Activated T-helper 2 cell treated with anti-CD3 and anti-CD28 coated beads, Interferon-gamma antibody, Interleukin-2, Interleukin-4, amounts not matched to agents 10 μg/mL and 5 μg/mL and 100 μg/mL, durations not matched to agents 14 hours and 24 hours and 36 hours (primary cell): ENCODE data around the gene CTNNBL1. TPM values are rescaled to one million over a fixed set of nuclear protein-coding genes. Genes with fewer than 3 reads are reported as not detected.
"Not testable (repeated sequence)": the region's sequence is repeated elsewhere in the genome, so short reads cannot be mapped to it uniquely, and the experiment has no call there.

Experiments used
- DNase-seq: peaks from one replicate; pipeline ENCODE4 v3.0.0; 2021; ENCODE audit warnings: low spot score
- H3K27ac Mint-ChIP-seq: one replicate; pipeline ENCODE4 v1.8.0; 2021; ENCODE audit warnings: mixed read lengths
- H3K27me3 Mint-ChIP-seq: one replicate; pipeline ENCODE4 v1.8.0; 2021; ENCODE audit warnings: low read depth, mixed read lengths
- H3K36me3 Mint-ChIP-seq: one replicate; pipeline ENCODE4 v1.8.0; 2021; ENCODE audit warnings: low read depth, mixed read lengths
- H3K4me1 Mint-ChIP-seq: one replicate; pipeline ENCODE4 v1.8.0; 2021; ENCODE audit warnings: low read depth, mixed read lengths
- H3K4me3 Mint-ChIP-seq: one replicate; pipeline ENCODE4 v1.8.0; 2021; ENCODE audit warnings: low read depth, mild to moderate bottlenecking, moderate library complexity, mixed read lengths
- H3K9me3 Mint-ChIP-seq: one replicate; pipeline ENCODE4 v1.8.0; 2021; ENCODE audit warnings: mixed read lengths
- intact Hi-C: fragments of 100-400 bp; cut with micrococcal nuclease; formaldehyde crosslinking; loops from one replicate; pipeline ENCODE4 v1.15.1; 2023
- total RNA-seq: library from RNA; stranded (reverse); gene quantifications from 2 replicates; pipeline ENCODE4 v1.2.3, GENCODE V29; 2022

CTNNBL1 gene
- total RNA-seq, 1 donor from 2014 or later, result 108 TPM

DNA sequence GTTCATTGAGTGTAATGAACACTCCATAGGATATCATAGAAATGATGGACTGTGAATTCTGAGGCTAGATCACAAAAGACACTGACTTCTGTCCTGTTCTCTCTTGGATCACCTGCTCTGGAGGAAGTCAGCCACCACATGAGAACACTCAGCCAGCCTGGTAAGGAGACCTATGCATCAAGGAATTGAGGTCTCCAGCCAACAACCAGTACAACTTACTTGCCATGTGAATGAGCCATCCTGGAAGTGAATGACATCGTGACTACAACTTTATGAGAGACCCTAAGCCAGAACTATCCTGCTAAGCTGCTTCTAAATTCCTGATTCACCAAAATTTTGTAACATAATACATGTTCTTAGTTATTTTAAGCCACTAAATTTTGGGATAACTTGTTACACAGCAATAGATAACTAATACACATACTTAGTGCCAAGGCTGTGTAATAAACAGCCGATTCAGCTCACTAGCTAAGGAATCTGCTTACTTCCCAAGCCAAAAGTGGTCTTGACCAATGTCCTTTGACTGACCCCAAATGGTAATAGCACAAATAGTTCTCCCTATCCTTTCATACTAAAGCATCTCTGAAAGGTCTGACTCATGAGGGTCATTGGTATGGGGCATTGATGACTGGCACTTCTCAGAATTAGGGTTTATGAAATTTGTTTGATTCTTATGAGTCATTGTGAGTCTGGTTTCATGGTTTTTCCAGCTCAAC lies 6.9 kb upstream of the CTNNBL1 start:
- Mint-ChIP-seq H3K4me1 (peaks cover 15% of the 10 kb centered on the region), H3K9me3 (no peaks in the 10 kb centered on the region), H3K27ac (no peak overlapping the region), H3K4me3 (no peak overlapping the region), H3K36me3 (no peaks in the 10 kb centered on the region), H3K27me3 (peaks cover 18% of the 10 kb centered on the region)
- intact Hi-C loops, result no loop called here
- no peak for DNase-seq

DNA sequence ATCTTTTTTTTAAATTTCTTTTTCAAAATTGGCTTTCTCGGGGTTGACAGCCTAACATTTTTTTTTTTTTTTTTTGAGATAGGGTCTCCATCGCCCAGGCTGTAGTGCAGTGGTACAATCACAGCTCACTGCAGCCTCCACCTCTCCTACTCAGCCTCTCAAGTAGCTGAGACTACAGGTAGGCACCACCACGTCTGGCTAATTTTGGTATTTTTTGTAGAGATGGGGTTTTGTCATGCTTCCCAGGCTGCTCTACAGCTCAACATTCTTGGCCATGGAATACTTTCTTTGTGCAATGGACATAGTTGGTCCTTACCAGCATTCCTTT lies 6.4 kb upstream of the CTNNBL1 start:
- H3K4me1 Mint-ChIP-seq, result peaks cover 15% of the 10 kb centered on the region
- peaks cover 18% of the 10 kb centered on the region for H3K27me3 Mint-ChIP-seq
- H3K27ac Mint-ChIP-seq, result no peak overlapping the region
- no peaks in the 10 kb centered on the region for H3K9me3 Mint-ChIP-seq
- intact Hi-C loops, result no loop called here
- DNase-seq, result no peak
- H3K4me3 Mint-ChIP-seq, result no peak overlapping the region
- no peaks in the 10 kb centered on the region for H3K36me3 Mint-ChIP-seq

DNA sequence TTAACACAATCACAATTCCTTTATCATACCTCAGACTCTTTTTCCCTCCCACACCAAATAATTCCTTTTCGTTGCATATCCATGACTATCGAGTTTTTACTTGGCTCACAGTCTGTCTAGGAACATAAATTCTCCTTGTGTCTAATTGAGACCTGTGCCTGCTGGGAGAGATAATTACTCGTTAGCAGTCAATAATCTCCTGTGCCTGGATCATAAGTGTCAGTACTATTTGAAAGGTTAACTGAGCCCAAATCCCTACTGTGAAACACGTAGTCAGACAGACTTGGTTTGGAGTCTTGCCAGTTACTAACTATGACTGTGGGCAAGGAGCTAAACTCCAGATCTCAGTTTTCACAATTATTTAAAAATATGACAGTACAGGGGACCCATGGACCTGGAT lies 5.7 kb upstream of the CTNNBL1 start:
- no peak overlapping the region for H3K4me3 Mint-ChIP-seq
- H3K27ac Mint-ChIP-seq, result no peak overlapping the region
- peaks cover 20% of the 10 kb centered on the region for H3K4me1 Mint-ChIP-seq
- H3K36me3 Mint-ChIP-seq, result no peaks in the 10 kb centered on the region
- intact Hi-C loops, result no loop called here
- no peak for DNase-seq
- H3K27me3 Mint-ChIP-seq, result peaks cover 20% of the 10 kb centered on the region
- no peaks in the 10 kb centered on the region for H3K9me3 Mint-ChIP-seq

DNA sequence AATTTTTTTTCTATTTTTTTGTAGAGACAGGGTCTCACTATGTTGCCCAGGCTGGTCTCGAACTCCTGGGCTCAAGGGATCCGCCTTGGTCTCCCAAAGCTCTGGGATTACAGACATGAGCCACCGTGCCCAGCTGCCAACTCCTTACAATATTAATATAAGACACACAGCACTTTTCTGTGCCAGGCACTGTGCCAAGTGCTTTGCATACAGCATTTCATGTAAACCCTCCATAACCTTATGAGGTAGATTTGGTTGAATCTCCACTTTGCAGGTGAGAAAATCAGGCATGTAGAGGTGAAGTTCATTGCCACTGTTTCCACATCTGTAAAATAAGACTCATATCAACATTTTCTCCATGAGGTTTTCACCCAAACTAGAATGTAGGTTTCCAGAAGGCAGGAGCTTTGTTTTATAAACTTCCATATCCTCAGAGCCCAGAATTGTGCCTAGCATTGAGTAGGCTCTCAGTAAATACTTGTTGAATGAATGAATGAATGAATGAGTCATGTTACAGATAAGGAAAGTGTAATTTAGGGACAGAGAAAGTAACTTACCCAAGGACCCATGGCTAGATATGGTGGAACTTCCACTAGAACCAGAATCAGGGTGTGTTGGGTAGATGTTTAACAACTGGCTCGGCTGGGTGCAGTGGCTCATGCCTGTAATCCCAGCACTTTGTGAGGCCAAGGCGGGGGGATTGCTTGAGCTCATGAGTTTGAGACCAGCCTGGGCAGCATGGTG lies 3.0 kb upstream of the CTNNBL1 start:
- Mint-ChIP-seq H3K27ac (no peak overlapping the region), H3K36me3 (peaks cover 4% of the 10 kb centered on the region), H3K4me3 (no peak overlapping the region), H3K4me1 (peaks cover 32% of the 10 kb centered on the region), H3K9me3 (no peaks in the 10 kb centered on the region), H3K27me3 (peaks cover 20% of the 10 kb centered on the region)
- DNase-seq, result no peak
- intact Hi-C loops, result no loop called here

DNA sequence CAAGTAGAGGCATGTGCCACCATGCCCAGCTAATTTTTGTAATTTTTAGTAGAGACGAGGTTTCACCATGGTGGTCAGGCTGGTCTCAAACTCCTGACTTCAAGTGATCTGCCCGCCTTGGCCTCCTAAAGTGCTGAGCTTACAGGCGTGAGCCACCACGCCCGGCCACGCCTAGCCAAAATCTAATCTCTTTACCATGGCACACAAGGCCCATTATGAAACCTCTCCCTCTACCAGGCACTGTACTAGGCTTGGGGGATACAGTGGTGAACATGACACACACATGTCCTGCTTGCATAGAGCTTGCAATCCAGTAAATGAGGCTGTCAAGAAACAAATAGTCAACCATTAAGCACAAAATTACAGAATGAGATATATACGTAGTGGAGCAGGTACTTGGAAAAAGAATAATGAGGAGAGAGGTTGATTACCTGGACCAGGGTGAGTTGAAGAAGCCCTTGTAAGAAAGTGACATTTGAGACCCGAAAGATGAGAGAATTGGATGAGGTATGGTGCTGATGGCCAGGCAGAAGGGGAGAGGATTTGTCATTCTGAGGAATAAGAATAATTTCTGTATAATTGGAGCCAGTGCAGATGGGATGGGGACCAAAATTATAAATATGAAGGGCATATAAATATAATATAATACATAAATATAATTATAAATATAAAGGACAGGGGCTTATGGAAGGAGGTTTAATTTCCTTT lies 1.2 kb upstream of the CTNNBL1 start:
- Mint-ChIP-seq H3K36me3 (peaks cover 10% of the 10 kb centered on the region), H3K27me3 (peaks cover 18% of the 10 kb centered on the region), H3K4me3 (peak overlapping the region; percentile 3), H3K9me3 (no peaks in the 10 kb centered on the region), H3K27ac (no peak overlapping the region), H3K4me1 (peaks cover 27% of the 10 kb centered on the region)
- DNase-seq, result no peak
- intact Hi-C loops, result no loop called here

DNA sequence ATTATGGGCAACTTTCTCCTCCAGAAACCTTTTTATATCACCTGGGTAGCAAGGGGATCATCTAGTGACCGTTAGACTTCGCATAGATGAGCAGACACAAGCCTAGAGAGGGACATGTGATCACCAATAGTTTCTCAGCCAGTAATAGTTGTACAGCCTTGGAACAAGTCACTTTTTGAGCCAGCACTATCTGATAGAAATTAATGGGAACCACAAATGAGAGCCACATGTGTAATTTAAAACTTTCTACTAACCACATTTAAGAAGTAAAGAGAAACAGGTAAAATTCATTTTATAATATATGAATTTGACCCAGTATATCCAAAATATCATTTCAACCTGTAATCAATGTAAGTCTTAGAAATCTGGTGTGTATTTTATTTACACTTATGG lies 592 bp upstream of the CTNNBL1 start:
- Mint-ChIP-seq H3K9me3 (no peaks in the 10 kb centered on the region), H3K4me1 (peaks cover 23% of the 10 kb centered on the region), H3K36me3 (peaks cover 10% of the 10 kb centered on the region), H3K27me3 (peaks cover 15% of the 10 kb centered on the region), H3K27ac (no peak overlapping the region), H3K4me3 (peak overlapping the region; percentile 100)
- intact Hi-C loops, result no loop called here
- no peak for DNase-seq

DNA sequence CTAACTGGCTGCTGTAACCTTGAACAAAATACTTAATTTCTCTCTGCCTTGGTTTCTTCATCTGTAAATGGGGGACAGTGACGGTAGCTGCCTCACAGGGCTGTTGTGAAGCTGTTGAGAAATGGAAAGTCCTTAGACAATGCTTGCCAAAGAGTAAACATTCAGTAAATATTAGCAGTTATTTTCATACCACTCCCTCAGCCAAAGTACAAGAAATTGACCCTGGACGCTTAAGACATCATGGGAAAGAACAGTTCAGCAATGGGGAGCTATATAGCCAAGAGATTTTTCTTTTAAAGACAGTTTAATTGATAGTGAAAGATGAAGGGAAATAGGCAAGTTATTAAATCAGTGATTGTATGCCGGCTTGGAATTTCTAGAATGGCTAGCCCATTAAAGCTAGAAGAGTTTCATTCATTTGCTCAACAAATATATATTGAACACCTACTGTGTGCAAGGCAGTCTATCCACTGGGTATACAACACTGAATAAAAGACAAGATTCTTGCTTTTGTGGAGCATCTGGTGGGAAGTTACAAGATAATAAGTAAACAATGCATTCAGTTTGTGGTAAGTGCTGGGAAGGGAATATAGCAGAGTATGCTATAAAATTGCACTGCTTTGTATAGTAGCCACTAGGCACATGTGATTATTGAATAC lies 2.0 kb downstream of the CTNNBL1 start:
- DNase-seq, result no peak
- intact Hi-C loops, result no loop called here
- peaks cover 4% of the 10 kb centered on the region for H3K27me3 Mint-ChIP-seq
- no peak overlapping the region for H3K27ac Mint-ChIP-seq
- H3K4me1 Mint-ChIP-seq, result peaks cover 24% of the 10 kb centered on the region
- no peaks in the 10 kb centered on the region for H3K9me3 Mint-ChIP-seq
- H3K36me3 Mint-ChIP-seq, result peaks cover 10% of the 10 kb centered on the region
- H3K4me3 Mint-ChIP-seq, result peak overlapping the region; percentile 53

DNA sequence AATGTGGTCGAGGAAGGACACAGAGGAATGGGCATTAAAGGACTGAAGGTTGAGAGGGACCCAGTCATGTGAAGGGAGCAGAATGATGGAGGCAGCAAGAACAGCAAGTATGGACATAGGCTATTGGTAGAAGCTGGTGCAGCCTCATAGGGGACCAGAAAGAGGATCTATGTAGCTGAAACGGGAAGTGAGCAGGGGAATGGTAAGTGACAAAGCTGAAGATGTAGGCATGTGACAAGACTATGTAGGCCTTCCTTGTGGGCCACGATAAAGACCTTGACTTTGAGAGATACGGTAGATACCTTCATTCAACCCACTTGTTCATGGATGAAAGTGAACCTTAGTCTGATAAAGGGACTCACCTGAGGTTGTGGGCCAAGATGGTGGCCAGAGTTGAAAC lies 3.5 kb downstream of the CTNNBL1 start:
- intact Hi-C loops, result no loop called here
- peaks cover 10% of the 10 kb centered on the region for H3K36me3 Mint-ChIP-seq
- H3K27ac Mint-ChIP-seq, result no peak overlapping the region
- H3K4me1 Mint-ChIP-seq, result peaks cover 24% of the 10 kb centered on the region
- DNase-seq, result no peak
- no peak overlapping the region for H3K4me3 Mint-ChIP-seq
- H3K9me3 Mint-ChIP-seq, result no peaks in the 10 kb centered on the region
- peaks cover 3% of the 10 kb centered on the region for H3K27me3 Mint-ChIP-seq

DNA sequence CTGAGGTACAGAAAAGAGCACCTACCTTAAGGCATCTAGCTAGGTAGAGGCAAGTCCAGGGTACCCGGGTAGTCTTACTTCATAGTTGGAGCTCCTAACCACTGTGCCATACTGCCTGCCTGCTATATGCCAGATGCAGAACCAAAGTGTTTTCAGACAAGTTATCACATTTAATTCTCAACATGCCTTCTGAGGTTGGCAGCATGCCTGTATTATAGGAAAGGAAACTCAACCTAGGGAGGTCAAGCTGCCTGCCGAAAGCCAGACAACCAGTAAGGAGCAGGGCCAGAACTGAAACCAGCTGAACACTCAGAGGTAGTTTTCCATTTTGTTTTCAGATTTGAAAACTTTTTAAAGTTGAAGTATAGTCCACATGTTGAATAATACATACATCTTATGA lies 5.4 kb downstream of the CTNNBL1 start:
- H3K4me3 Mint-ChIP-seq, result no peak overlapping the region
- H3K4me1 Mint-ChIP-seq, result peaks cover 18% of the 10 kb centered on the region
- peaks cover 10% of the 10 kb centered on the region for H3K36me3 Mint-ChIP-seq
- intact Hi-C loops, result no loop called here
- H3K9me3 Mint-ChIP-seq, result no peaks in the 10 kb centered on the region
- H3K27me3 Mint-ChIP-seq, result no peaks in the 10 kb centered on the region
- no peak for DNase-seq
- no peak overlapping the region for H3K27ac Mint-ChIP-seq

DNA sequence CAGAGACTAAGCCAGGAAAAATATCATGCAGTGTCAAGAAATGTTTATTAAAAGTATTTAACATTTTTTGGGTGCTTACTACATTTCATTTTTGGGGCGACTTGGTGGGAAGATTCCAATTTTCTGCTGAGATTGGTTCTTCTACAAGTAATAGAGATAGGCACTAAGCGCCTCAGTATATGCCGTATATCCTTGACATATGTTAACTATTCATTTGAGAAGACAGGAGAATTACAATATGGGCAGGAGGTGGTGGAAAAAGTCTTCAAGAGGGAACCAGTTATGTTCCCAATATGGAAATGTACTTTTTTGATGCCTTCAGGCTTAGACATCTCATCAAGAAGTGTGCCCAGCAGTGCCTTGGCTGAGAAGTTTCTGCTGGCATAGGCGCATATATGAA lies 6.5 kb downstream of the CTNNBL1 start:
- Mint-ChIP-seq H3K9me3 (no peaks in the 10 kb centered on the region), H3K36me3 (peaks cover 10% of the 10 kb centered on the region), H3K27me3 (no peaks in the 10 kb centered on the region), H3K4me3 (no peak overlapping the region), H3K27ac (no peak overlapping the region), H3K4me1 (peaks cover 13% of the 10 kb centered on the region)
- no peak for DNase-seq
- intact Hi-C loops, result no loop called here

DNA sequence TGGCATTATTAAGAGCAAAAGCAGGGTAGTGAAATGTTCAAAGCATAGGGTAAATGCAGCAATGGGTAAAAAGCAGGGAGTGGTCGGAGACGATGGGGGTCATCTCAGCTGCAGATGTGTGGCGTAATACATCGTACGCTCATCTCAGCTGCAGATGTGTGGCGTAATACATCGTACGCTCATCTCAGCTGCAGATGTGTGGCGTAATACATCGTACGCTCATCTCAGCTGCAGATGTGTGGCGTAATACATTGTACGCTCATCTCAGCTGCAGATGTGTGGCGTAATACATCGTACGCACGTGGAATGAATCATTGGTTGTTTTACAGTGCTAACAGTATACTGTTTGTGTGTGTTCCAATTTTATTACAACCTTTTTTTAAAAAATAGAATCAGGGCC lies 7.8 kb downstream of the CTNNBL1 start:
- H3K27ac Mint-ChIP-seq, H3K4me1 Mint-ChIP-seq, H3K9me3 Mint-ChIP-seq, DNase-seq, H3K4me3 Mint-ChIP-seq, intact Hi-C loops, H3K36me3 Mint-ChIP-seq, H3K27me3 Mint-ChIP-seq: not testable (repeated sequence)

DNA sequence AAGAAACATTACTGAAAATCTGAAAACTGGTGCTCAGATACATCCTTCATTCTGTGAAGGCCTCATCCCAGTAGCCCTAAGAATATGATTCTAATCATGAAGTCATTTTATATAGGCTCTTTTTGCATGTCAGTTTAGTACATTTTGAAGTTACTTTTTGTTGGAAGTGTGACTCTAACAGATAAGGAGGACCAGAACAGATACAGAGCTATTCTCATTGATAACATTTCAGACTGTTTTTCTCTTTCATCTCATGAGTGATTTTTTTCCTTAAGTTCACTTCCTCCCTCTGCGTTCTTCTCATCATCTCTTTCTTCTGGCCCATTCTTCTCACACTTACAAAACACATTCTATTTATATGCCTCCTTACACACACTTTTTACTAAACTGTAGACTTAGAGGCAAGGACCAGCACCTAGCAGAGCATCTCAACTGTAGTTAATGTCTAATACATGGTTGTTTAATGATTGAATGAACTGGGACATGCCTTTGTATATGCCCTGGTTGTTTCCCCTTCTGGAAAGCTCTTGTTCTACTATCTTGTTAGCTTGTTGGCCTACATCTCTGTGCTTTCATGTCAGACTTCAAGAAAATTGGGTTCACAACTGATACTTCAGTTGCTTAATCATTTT lies 8.7 kb downstream of the CTNNBL1 start:
- peaks cover 2% of the 10 kb centered on the region for H3K4me1 Mint-ChIP-seq
- no peaks in the 10 kb centered on the region for H3K9me3 Mint-ChIP-seq
- no peaks in the 10 kb centered on the region for H3K27me3 Mint-ChIP-seq
- H3K4me3 Mint-ChIP-seq, result no peak overlapping the region
- no peaks in the 10 kb centered on the region for H3K36me3 Mint-ChIP-seq
- intact Hi-C loops, result no loop called here
- no peak for DNase-seq
- no peak overlapping the region for H3K27ac Mint-ChIP-seq
